Activated CD4-positive, alpha-beta T cell treated with anti-CD3 and anti-CD28 coated beads, Interleukin-2, amount 50 U/mL, for 48 hours (primary cell): ENCODE results near the gene CXorf51B.
"Not testable (repeated sequence)": the region's sequence is repeated elsewhere in the genome, so short reads cannot be mapped to it uniquely, and the experiment has no call there.

Experiments
- DNase-seq, 2 experiments: peaks; one replicate each; pipeline ENCODE4 v3.0.0-alpha.2; 2020

Gene CXorf51B

DNA sequence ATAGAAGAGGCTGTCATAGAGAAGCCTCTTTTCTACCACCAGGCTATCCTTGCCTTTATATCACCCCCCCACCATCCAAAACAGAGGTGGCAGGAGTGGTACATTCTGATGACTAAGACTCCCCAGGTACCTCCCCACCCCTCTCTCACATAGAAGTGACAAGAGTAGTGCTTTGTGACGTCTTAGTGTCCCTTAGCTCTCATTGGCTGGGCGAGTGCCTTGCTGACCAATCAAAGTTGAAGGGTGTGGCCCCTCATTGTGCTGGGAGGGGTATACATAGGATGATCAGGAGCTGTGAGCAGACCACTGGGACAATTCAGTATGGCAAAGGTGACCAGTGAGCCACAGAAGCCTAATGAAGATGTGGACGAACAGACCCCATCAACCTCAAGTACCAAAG, at the start of gene CXorf51B:
Gene CXorf51B, plus strand, starts transcription at position 301 of the 400 bp plus-strand sequence. Its CDS starts 21 bp downstream, at position 322.
- DNase-seq, result not testable (repeated sequence)

DNA sequence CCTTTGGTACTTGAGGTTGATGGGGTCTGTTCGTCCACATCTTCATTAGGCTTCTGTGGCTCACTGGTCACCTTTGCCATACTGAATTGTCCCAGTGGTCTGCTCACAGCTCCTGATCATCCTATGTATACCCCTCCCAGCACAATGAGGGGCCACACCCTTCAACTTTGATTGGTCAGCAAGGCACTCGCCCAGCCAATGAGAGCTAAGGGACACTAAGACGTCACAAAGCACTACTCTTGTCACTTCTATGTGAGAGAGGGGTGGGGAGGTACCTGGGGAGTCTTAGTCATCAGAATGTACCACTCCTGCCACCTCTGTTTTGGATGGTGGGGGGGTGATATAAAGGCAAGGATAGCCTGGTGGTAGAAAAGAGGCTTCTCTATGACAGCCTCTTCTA, 5.1 kb downstream of the CXorf51B start, which contains the start of gene CXorf51A:
Gene CXorf51A, minus strand, starts transcription at position 101 of the 400 bp plus-strand sequence. Its CDS starts 21 bp downstream, at position 80.
- not testable (repeated sequence) for DNase-seq

DNA sequence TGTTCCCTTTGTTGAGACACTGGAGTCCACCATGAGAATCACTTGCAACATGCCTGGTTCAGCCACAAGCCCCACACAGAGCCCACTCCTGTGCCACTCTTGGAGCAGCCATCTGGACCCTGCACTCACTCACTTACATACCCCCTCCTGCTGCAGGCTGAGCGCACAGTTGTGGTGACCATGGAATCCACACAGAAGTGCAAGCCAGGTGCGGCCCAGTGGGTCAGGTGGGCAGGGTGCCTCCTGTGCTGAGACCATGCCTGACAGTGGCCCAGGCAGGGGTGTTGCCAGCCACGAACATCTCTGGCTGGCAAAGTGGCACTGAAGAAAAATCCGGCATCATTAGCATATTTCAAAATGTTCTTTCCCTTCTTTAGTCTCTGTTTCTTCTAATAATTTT, 22.4 kb downstream of the CXorf51B start:
- DNase-seq, result no peak

DNA sequence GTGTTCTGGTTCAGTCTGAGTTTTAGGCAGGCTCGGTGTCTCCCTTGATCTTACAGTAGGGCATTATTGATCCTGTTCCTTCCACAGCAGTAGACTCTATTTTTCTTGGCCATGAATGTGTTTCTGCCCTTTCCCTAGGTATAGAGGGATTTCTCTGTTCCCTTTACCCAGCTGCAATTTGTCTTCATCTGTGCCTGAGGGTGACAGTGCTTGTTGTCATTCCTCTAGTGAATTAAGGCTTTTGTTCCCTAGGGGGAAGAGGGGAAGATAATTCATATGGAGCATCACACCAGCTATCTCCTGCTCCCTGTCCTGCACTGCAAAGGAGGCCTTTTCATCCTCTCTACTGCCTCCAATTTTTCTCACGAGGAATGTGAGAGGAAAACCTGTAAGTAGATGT, 44.7 kb downstream of the CXorf51B start:
- no peak for DNase-seq
